Coronary artery (tissue), 2 donors: Measurements from ENCODE around the gene DHRS7C.
A peak's percentile ranks its signal among the peaks of the same experiment; 100 is the strongest.

Source experiments
- DNase-seq: peaks from one replicate; pipeline ENCODE4 v3.0.0-alpha.2; 2017; ENCODE audit warnings: low spot score
- H3K27ac ChIP-seq, 2 donors: fragments of 200-600 bp; sonication (generic); one replicate each; pipeline ENCODE4 v1.5.1; 2016 to 2019
- H3K4me3 ChIP-seq: fragments of 200-600 bp; sonication (generic); 2 replicates; pipeline ENCODE4 v1.5.1; 2016; ENCODE audit warnings: mild to moderate bottlenecking, moderate library complexity
- TF ChIP-seq, protein P1 (sequence below): fragments of 200-600 bp; sonication (generic); IDR thresholded peaks from one replicate; pipeline ENCODE4 v1.5.1; 2019; ENCODE audit warnings: antibody characterized with exemption

DHRS7C gene

DNA sequence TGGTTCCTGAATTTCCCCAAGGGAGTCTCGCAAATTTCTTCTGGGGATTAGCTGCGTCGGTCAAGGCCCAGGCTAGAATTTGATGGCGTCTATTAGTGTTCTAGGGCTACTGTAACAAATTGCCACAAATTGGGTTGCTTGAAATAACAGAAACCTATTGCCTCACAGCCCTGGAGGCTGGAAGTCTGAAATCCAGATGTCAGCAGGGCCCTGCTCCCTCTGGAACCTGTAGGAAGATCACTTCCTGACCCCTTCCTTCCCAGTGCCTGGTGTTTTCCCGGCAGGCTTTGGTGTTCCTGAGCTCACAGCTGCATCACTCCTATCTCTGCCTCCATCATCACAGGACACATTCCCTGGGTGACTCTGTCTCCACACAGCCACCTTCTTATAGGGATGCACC is 24.4 kb downstream of the DHRS7C start:
- TF ChIP-seq, protein P1, sequence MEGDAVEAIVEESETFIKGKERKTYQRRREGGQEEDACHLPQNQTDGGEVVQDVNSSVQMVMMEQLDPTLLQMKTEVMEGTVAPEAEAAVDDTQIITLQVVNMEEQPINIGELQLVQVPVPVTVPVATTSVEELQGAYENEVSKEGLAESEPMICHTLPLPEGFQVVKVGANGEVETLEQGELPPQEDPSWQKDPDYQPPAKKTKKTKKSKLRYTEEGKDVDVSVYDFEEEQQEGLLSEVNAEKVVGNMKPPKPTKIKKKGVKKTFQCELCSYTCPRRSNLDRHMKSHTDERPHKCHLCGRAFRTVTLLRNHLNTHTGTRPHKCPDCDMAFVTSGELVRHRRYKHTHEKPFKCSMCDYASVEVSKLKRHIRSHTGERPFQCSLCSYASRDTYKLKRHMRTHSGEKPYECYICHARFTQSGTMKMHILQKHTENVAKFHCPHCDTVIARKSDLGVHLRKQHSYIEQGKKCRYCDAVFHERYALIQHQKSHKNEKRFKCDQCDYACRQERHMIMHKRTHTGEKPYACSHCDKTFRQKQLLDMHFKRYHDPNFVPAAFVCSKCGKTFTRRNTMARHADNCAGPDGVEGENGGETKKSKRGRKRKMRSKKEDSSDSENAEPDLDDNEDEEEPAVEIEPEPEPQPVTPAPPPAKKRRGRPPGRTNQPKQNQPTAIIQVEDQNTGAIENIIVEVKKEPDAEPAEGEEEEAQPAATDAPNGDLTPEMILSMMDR: no peak
- Histone ChIP-seq H3K4me3 (no peak overlapping the region), H3K27ac (no peak overlapping the region)
- peak; percentile 36 for DNase-seq

DNA sequence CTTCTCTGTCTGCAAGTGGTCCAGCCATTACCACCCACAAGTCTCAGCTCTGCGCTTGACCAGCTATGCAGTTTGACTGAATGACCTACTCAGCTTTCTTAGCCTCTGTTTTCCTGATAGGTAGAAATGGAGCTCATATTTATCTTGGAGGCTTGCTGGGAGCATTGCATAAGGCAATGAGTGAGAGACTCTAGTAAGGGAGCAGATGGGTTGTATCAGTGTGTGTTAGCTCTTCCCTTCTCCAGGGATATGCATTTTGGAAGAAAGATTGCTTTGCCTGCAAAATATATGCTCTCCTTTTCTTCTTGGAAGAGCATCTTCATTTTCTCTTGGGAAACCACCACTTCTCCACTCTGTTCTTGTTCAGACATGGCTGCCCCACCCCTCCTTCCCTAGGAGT is 26.1 kb downstream of the DHRS7C start:
- H3K27ac ChIP-seq: no peak overlapping the region
- DNase-seq: no peak
- TF ChIP-seq, protein P1: no peak
- no peak overlapping the region for H3K4me3 ChIP-seq

DNA sequence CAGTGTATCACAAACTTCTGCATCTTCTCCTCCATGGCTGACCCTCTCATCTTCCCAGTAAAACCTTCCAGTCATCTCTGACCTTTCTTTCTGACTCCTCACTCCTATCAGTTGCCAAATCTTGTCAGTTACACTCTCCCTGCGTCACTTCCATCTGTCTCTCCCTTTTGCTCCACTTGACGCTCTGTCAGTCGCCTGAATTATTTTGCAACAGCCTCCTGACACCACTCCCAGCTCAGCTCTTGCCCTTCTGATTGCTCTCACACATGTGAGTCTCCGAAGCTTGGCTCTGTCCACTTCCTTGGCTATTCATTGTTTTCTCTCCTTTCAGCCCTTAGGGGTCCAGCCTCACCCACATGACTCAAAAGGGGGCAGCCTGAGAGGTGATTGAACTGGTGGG is 27.7 kb downstream of the DHRS7C start:
- H3K4me3 ChIP-seq: no peak overlapping the region
- no peak overlapping the region for H3K27ac ChIP-seq
- no peak for DNase-seq
- TF ChIP-seq, protein P1: no peak

DNA sequence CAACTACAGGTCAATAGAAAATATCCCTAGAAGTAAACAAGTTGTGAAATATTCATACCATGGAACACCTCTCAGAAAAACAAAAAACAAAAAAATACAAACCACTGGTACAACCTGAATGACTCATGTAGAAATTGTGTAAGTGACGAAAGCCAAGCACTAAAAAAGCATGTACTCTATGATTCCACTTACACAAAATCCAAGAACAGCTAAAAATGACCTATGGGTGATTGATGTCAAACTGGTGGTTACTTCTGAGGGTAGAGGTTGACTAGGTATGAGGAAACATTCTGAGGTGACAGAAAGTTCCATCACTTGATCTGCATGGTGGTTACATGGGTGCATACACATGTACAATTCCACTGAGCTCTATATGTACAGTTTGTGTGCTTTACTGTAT is 31.1 kb downstream of the DHRS7C start:
- H3K27ac ChIP-seq: no peak overlapping the region
- no peak for DNase-seq
- TF ChIP-seq, protein P1: no peak
- H3K4me3 ChIP-seq: no peak overlapping the region

DNA sequence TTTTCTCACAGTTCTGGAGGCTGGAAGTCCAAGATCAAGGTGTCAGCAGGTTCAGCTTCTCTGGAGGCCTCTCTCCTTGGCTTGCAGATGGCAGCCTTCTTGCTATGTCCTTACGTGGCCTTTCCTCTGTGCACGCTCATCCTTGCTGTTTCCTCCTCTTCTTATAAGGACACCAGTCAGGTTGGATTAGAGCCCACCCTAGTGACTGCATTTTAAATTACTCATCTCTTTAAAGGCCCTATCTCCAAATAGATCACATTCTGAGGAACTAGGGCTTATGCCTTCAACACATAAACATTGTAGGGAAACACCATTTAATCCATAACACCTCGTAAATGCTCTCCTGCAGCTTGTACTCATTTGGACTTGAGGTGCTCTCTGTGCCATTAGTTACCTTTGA is 36.3 kb downstream of the DHRS7C start:
- no peak for DNase-seq
- no peak overlapping the region for H3K4me3 ChIP-seq
- TF ChIP-seq, protein P1: no peak
- no peak overlapping the region for H3K27ac ChIP-seq

DNA sequence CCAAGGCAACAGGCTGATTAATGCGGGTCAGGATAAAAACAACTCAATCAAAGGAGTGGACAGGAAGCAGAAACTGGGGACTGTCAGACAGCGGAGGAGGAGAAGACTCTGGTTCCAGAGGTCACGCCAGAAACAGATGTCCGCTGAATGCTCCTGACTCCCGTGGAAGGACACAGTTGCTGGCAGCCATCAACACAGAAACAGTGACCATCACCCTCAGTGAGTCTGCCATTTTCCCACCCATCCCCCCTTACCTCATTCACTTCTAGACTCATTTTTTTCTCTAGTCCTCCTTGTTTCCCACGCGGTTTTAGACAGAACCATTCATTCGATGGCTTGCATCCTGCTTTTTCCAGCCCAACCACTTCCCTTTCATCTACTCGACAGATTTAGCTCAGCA is 40.9 kb downstream of the DHRS7C start:
- no peak overlapping the region for H3K4me3 ChIP-seq
- H3K27ac ChIP-seq: no peak overlapping the region
- TF ChIP-seq, protein P1: no peak
- DNase-seq: no peak

DNA sequence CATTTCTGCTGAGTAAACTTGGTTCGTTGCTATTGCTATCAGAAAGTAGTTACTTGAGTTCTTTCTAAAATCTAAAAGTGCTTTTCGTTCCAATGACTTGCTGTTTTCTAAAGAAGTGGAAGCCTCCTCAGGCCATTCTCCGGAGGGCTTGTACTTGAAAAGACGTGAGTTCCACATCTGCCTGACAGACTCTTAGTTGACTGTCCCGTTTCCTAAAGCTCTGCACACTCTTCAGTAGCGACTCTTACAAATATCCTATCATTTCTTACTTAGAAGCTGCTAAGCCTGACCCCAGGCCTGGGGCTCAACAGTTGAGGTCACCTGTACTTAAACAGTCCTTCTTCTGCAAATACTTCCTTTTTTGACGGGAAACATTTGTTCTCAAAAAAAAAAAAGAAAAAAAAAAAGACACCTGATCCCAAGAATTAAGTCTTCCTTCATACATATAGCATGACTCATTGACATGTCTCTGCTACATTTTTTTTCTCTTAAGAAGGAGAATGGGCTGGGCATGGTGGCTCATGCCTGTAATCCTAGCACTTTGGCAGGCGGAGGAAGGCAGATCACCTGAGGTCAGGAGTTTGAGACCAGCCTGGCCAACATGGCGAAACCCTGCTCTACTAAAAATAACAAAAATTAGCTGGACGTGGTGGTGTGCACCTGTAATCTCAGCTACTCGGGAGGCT is 61.5 kb downstream of the DHRS7C start:
- no peak overlapping the region for H3K4me3 ChIP-seq
- DNase-seq: no peak
- TF ChIP-seq, protein P1: no peak
- H3K27ac ChIP-seq: no peak overlapping the region
